HEK293 (cell line): ENCODE measurements around the gene COL8A1.

ENCODE experiments used
- CTCF ChIA-PET: fragments of 350-600 bp; formaldehyde crosslinking; extraction: SDS; loops from one replicate; lab custom pipeline; 2021; ENCODE audit warnings: antibody characterized with exemption; lab: Yijun Ruan, JAX
- POLR2A ChIA-PET: fragments of 300-600 bp; formaldehyde crosslinking; extraction: SDS; loops from one replicate; lab custom pipeline; 2020; ENCODE audit warnings: antibody characterized with exemption, inconsistent platforms; lab: Yijun Ruan, JAX
- H3K27ac ChIP-seq: fragments of 200-500 bp; sonication (Bioruptor generic); 2 replicates; pipeline ENCODE4 v1.5.1; 2014; ENCODE audit warnings: low read depth, low read length, control low read depth, inconsistent platforms; ENCODE audit errors: extremely low read depth
- H3K36me3 ChIP-seq, 2 experiments: fragments of 200-500 bp in 1 of 2; sonication (Bioruptor generic) in 1 of 2; 1 replicate in 1 of 2; 2 replicates in 1 of 2; pipeline ENCODE4 v1.5.1; 2014 to 2017; ENCODE audit warnings: inconsistent platforms in 2 of 2, low read length in 2 of 2; ENCODE audit not compliant: control insufficient read depth in 2 of 2, insufficient read depth in 1 of 2
- H3K4me1 ChIP-seq: fragments of 200-500 bp; sonication (Bioruptor generic); 2 replicates; pipeline ENCODE4 v1.5.1; 2014; ENCODE audit warnings: mild to moderate bottlenecking, low read length, inconsistent platforms; ENCODE audit not compliant: control insufficient read depth, insufficient read depth
- H3K4me3 ChIP-seq: 2 replicates; pipeline ENCODE4 v1.5.1; 2011; ENCODE audit warnings: low read depth, mild to moderate bottlenecking, control low read depth, low read length, moderate library complexity
- H3K9me3 ChIP-seq: fragments of 200-500 bp; sonication (Bioruptor generic); 2 replicates; pipeline ENCODE4 v1.5.1; 2014; ENCODE audit warnings: low read depth, low read length, inconsistent platforms; ENCODE audit not compliant: control insufficient read depth, insufficient read depth
- BCL11B ChIP-seq: fragments of 450-650 bp; formaldehyde crosslinking; IDR thresholded peaks from 2 replicates; pipeline ENCODE4 v1.5.1; 2016; ENCODE audit warnings: low read depth, missing biosample characterization, missing genetic modification characterization
- GFI1B ChIP-seq: fragments of 450-650 bp; formaldehyde crosslinking; IDR thresholded peaks from 2 replicates; pipeline ENCODE4 v1.5.1; 2016; ENCODE audit warnings: missing biosample characterization, missing genetic modification characterization
- MEIS1 ChIP-seq: sonication (generic); formaldehyde crosslinking; IDR thresholded peaks from 2 replicates; pipeline ENCODE4 v1.8.1; 2022; ENCODE audit warnings: missing genetic modification reagents, mild to moderate bottlenecking, borderline replicate concordance
- TCF7L2 ChIP-seq: IDR thresholded peaks from 2 replicates; pipeline ENCODE4 v1.6.1; 2011; ENCODE audit warnings: low read depth, mild to moderate bottlenecking, inconsistent platforms, low read length, moderate library complexity, borderline replicate concordance
- ZFP3 ChIP-seq: fragments of 450-650 bp; formaldehyde crosslinking; IDR thresholded peaks from 2 replicates; pipeline ENCODE4 v1.5.1; 2016; ENCODE audit warnings: low read depth, missing biosample characterization, missing genetic modification characterization
- ZNF133 ChIP-seq: fragments of 450-650 bp; formaldehyde crosslinking; IDR thresholded peaks from 2 replicates; pipeline ENCODE4 v1.5.1; 2016; ENCODE audit warnings: missing biosample characterization, missing genetic modification characterization
- ZNF37A ChIP-seq: fragments of 450-650 bp; IDR thresholded peaks from 2 replicates; pipeline ENCODE4 v1.5.1; 2018; ENCODE audit warnings: missing biosample characterization, missing genetic modification characterization
- ZNF561 ChIP-seq: fragments of 450-650 bp; IDR thresholded peaks from 2 replicates; pipeline ENCODE4 v1.5.1; 2018; ENCODE audit warnings: missing biosample characterization, missing genetic modification characterization, borderline replicate concordance
- ZNF660 ChIP-seq: fragments of 450-650 bp; IDR thresholded peaks from 2 replicates; pipeline ENCODE4 v1.5.1; 2018; ENCODE audit warnings: missing biosample characterization, mild to moderate bottlenecking, missing genetic modification characterization
- ZNF792 ChIP-seq: fragments of 450-650 bp; formaldehyde crosslinking; IDR thresholded peaks from 2 replicates; pipeline ENCODE4 v1.5.1; 2016; ENCODE audit warnings: missing biosample characterization, missing genetic modification characterization
- TF ChIP-seq, protein P1 (sequence below): fragments of 450-650 bp; formaldehyde crosslinking; IDR thresholded peaks from 2 replicates; pipeline ENCODE4 v1.5.1; 2016; ENCODE audit warnings: missing biosample characterization, missing genetic modification characterization, low read depth
- TF ChIP-seq, protein P2 (sequence below): fragments of 450-650 bp; formaldehyde crosslinking; IDR thresholded peaks from 2 replicates; pipeline ENCODE4 v1.5.1; 2016; ENCODE audit warnings: missing biosample characterization, missing genetic modification characterization
- TF ChIP-seq, protein P3 (sequence below): IDR thresholded peaks from 2 replicates; pipeline ENCODE4 v1.6.1; 2011; ENCODE audit warnings: mild to moderate bottlenecking, low read depth, low read length, borderline replicate concordance
- TF ChIP-seq, protein P4 (sequence below): fragments of 450-650 bp; formaldehyde crosslinking; IDR thresholded peaks from 2 replicates; pipeline ENCODE4 v1.5.1; 2016; ENCODE audit warnings: missing biosample characterization, missing genetic modification characterization
- TF ChIP-seq, protein P5 (sequence below): fragments of 450-650 bp; IDR thresholded peaks from 2 replicates; pipeline ENCODE4 v1.5.1; 2018; ENCODE audit warnings: missing biosample characterization, mild to moderate bottlenecking, missing genetic modification characterization
- TF ChIP-seq, protein P6 (sequence below): fragments of 450-650 bp; formaldehyde crosslinking; conservative IDR thresholded peaks from 2 replicates; pipeline ENCODE4 v1.5.1; 2016; ENCODE audit warnings: low read depth, missing biosample characterization, missing genetic modification characterization
- TF ChIP-seq, protein P7 (sequence below): fragments of 450-650 bp; formaldehyde crosslinking; IDR thresholded peaks from 2 replicates; pipeline ENCODE4 v1.5.1; 2016; ENCODE audit warnings: missing biosample characterization, missing genetic modification characterization

COL8A1 gene

DNA sequence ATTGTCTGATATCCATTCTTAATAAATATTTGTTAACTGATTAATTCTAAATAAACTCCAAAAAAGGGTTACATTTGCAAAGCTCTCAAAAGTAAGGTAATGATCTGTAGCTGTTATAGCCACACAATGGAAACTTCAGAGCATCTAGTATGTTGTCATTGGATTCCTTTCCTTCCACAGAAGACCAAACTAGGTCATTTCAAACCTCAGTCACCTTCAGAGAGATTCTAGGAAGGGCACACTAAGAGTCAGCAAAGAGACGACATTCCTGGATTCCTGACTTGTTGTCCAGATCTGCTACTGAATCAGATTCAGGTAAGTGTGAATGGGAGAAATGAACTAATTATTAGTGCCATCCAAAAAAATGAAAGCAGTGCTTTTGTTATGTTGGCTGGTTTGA, 3.0 kb upstream of the COL8A1 start:
- POLR2A ChIA-PET, result no interaction called here
- Histone ChIP-seq H3K4me3 (no peak overlapping the region), H3K27ac (no peak overlapping the region)

DNA sequence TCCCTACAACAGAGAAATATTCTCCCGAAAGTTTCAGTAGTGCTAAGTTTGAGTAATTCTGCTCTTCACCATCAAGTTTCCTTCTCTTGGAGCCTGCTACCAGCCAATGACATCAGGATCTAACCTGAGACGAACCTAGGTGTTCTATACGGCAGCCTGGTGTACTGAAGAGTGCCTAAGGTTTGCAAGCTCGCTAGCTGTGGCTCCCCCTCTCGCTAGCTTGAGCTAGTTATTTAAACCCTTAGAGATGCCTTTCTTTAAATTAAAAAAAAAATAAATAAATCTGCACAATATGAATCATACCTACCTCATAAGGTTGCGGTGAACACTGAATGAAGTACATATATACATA, 1.4 kb upstream of the COL8A1 start:
- H3K36me3 ChIP-seq, result no peaks in the 10 kb centered on the region
- ChIA-PET CTCF (interaction anchor here (0.6 to 1.6 kb wide), 2 partner anchors 8 to 1878 kb away, joined by 4 read pairs; no protein-coding TSS in a partner anchor), POLR2A (no interaction called here)
- peak overlapping the region; percentile 53 for H3K4me3 ChIP-seq
- H3K27ac ChIP-seq, result no peak overlapping the region
- no peaks in the 10 kb centered on the region for H3K9me3 ChIP-seq
- H3K4me1 ChIP-seq, result no peaks in the 10 kb centered on the region
- TF ChIP-seq, protein P1, sequence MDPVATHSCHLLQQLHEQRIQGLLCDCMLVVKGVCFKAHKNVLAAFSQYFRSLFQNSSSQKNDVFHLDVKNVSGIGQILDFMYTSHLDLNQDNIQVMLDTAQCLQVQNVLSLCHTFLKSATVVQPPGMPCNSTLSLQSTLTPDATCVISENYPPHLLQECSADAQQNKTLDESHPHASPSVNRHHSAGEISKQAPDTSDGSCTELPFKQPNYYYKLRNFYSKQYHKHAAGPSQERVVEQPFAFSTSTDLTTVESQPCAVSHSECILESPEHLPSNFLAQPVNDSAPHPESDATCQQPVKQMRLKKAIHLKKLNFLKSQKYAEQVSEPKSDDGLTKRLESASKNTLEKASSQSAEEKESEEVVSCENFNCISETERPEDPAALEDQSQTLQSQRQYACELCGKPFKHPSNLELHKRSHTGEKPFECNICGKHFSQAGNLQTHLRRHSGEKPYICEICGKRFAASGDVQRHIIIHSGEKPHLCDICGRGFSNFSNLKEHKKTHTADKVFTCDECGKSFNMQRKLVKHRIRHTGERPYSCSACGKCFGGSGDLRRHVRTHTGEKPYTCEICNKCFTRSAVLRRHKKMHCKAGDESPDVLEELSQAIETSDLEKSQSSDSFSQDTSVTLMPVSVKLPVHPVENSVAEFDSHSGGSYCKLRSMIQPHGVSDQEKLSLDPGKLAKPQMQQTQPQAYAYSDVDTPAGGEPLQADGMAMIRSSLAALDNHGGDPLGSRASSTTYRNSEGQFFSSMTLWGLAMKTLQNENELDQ (tag by site-specific recombination), result no peak
- TF ChIP-seq, protein P2, sequence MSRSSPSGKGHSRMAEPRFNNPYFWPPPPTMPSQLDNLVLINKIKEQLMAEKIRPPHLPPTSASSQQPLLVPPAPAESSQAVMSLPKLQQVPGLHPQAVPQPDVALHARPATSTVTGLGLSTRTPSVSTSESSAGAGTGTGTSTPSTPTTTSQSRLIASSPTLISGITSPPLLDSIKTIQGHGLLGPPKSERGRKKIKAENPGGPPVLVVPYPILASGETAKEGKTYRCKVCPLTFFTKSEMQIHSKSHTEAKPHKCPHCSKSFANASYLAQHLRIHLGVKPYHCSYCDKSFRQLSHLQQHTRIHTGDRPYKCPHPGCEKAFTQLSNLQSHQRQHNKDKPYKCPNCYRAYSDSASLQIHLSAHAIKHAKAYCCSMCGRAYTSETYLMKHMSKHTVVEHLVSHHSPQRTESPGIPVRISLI (tag by site-specific recombination), result no peak
- TF ChIP-seq, protein P3, sequence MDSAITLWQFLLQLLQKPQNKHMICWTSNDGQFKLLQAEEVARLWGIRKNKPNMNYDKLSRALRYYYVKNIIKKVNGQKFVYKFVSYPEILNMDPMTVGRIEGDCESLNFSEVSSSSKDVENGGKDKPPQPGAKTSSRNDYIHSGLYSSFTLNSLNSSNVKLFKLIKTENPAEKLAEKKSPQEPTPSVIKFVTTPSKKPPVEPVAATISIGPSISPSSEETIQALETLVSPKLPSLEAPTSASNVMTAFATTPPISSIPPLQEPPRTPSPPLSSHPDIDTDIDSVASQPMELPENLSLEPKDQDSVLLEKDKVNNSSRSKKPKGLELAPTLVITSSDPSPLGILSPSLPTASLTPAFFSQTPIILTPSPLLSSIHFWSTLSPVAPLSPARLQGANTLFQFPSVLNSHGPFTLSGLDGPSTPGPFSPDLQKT, result no peak
- TF ChIP-seq ZNF660 (tag by site-specific recombination) (no peak), BCL11B (tag by site-specific recombination) (no peak)
- TF ChIP-seq, protein P4, sequence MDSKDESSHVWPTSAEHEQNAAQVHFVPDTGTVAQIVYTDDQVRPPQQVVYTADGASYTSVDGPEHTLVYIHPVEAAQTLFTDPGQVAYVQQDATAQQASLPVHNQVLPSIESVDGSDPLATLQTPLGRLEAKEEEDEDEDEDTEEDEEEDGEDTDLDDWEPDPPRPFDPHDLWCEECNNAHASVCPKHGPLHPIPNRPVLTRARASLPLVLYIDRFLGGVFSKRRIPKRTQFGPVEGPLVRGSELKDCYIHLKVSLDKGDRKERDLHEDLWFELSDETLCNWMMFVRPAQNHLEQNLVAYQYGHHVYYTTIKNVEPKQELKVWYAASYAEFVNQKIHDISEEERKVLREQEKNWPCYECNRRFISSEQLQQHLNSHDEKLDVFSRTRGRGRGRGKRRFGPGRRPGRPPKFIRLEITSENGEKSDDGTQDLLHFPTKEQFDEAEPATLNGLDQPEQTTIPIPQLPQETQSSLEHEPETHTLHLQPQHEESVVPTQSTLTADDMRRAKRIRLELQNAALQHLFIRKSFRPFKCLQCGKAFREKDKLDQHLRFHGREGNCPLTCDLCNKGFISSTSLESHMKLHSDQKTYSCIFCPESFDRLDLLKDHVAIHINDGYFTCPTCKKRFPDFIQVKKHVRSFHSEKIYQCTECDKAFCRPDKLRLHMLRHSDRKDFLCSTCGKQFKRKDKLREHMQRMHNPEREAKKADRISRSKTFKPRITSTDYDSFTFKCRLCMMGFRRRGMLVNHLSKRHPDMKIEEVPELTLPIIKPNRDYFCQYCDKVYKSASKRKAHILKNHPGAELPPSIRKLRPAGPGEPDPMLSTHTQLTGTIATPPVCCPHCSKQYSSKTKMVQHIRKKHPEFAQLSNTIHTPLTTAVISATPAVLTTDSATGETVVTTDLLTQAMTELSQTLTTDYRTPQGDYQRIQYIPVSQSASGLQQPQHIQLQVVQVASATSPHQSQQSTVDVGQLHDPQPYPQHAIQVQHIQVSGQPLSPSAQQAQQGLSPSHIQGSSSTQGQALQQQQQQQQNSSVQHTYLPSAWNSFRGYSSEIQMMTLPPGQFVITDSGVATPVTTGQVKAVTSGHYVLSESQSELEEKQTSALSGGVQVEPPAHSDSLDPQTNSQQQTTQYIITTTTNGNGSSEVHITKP, result no peak

More for the DNA sequence above, 3.0 kb upstream of the COL8A1 start:
- Histone ChIP-seq H3K9me3 (no peaks in the 10 kb centered on the region), H3K4me1 (no peaks in the 10 kb centered on the region), H3K36me3 (no peaks in the 10 kb centered on the region)
- TF ChIP-seq ZNF792 (tag by site-specific recombination), result no peak
- no peak for TF ChIP-seq MEIS1
- TF ChIP-seq ZNF37A (tag by site-specific recombination), result no peak
- TF ChIP-seq, protein P5, sequence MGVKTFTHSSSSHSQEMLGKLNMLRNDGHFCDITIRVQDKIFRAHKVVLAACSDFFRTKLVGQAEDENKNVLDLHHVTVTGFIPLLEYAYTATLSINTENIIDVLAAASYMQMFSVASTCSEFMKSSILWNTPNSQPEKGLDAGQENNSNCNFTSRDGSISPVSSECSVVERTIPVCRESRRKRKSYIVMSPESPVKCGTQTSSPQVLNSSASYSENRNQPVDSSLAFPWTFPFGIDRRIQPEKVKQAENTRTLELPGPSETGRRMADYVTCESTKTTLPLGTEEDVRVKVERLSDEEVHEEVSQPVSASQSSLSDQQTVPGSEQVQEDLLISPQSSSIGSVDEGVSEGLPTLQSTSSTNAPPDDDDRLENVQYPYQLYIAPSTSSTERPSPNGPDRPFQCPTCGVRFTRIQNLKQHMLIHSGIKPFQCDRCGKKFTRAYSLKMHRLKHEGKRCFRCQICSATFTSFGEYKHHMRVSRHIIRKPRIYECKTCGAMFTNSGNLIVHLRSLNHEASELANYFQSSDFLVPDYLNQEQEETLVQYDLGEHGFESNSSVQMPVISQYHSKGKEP (tag by site-specific recombination), result no peak
- TF ChIP-seq ZFP3 (tag by site-specific recombination), result no peak
- no peak for TF ChIP-seq GFI1B
- TF ChIP-seq, protein P6, sequence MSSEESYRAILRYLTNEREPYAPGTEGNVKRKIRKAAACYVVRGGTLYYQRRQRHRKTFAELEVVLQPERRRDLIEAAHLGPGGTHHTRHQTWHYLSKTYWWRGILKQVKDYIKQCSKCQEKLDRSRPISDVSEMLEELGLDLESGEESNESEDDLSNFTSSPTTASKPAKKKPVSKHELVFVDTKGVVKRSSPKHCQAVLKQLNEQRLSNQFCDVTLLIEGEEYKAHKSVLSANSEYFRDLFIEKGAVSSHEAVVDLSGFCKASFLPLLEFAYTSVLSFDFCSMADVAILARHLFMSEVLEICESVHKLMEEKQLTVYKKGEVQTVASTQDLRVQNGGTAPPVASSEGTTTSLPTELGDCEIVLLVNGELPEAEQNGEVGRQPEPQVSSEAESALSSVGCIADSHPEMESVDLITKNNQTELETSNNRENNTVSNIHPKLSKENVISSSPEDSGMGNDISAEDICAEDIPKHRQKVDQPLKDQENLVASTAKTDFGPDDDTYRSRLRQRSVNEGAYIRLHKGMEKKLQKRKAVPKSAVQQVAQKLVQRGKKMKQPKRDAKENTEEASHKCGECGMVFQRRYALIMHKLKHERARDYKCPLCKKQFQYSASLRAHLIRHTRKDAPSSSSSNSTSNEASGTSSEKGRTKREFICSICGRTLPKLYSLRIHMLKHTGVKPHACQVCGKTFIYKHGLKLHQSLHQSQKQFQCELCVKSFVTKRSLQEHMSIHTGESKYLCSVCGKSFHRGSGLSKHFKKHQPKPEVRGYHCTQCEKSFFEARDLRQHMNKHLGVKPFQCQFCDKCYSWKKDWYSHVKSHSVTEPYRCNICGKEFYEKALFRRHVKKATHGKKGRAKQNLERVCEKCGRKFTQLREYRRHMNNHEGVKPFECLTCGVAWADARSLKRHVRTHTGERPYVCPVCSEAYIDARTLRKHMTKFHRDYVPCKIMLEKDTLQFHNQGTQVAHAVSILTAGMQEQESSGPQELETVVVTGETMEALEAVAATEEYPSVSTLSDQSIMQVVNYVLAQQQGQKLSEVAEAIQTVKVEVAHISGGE (tag by site-specific recombination), result no peak
- TF ChIP-seq TCF7L2, result no peak
- TF ChIP-seq, protein P7, sequence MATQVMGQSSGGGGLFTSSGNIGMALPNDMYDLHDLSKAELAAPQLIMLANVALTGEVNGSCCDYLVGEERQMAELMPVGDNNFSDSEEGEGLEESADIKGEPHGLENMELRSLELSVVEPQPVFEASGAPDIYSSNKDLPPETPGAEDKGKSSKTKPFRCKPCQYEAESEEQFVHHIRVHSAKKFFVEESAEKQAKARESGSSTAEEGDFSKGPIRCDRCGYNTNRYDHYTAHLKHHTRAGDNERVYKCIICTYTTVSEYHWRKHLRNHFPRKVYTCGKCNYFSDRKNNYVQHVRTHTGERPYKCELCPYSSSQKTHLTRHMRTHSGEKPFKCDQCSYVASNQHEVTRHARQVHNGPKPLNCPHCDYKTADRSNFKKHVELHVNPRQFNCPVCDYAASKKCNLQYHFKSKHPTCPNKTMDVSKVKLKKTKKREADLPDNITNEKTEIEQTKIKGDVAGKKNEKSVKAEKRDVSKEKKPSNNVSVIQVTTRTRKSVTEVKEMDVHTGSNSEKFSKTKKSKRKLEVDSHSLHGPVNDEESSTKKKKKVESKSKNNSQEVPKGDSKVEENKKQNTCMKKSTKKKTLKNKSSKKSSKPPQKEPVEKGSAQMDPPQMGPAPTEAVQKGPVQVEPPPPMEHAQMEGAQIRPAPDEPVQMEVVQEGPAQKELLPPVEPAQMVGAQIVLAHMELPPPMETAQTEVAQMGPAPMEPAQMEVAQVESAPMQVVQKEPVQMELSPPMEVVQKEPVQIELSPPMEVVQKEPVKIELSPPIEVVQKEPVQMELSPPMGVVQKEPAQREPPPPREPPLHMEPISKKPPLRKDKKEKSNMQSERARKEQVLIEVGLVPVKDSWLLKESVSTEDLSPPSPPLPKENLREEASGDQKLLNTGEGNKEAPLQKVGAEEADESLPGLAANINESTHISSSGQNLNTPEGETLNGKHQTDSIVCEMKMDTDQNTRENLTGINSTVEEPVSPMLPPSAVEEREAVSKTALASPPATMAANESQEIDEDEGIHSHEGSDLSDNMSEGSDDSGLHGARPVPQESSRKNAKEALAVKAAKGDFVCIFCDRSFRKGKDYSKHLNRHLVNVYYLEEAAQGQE (tag by site-specific recombination), result no peak
- no peak for TF ChIP-seq ZNF561
- no peak for TF ChIP-seq ZNF133 (tag by site-specific recombination)
- CTCF ChIA-PET, result interaction anchor here (0.7 to 1.6 kb wide), 2 partner anchors 9 to 21 kb away, joined by 3 to 4 read pairs; no protein-coding TSS in a partner anchor
